K562 (cell line): Measurements from ENCODE around the gene HGS. TPM values are rescaled to one million over a fixed set of nuclear protein-coding genes. Genes with fewer than 3 reads are reported as not detected.

Source experiments
- BMI1 ChIP-seq: fragments of 150-350 bp; IDR thresholded peaks from 2 replicates; pipeline ENCODE4 v1.6.1; 2014; ENCODE audit warnings: low read length
- CBX8 ChIP-seq: fragments of 200-600 bp; sonication (generic); IDR thresholded peaks from 2 replicates; pipeline ENCODE4 v1.6.1; 2012; ENCODE audit warnings: borderline replicate concordance, mixed run types, low read depth, mild to moderate bottlenecking, moderate library complexity, mixed read lengths, low read length, control low read depth, inconsistent platforms; ENCODE audit not compliant: poor library complexity, severe bottlenecking; ENCODE audit errors: extremely low read depth
- HDAC8 ChIP-seq: fragments of 450-650 bp; IDR thresholded peaks from 2 replicates; pipeline ENCODE4 v1.6.1; 2016; ENCODE audit warnings: mild to moderate bottlenecking, missing genetic modification characterization, moderate library complexity, missing compliant biosample characterization
- IRF1 ChIP-seq: sonication (generic); formaldehyde crosslinking; IDR thresholded peaks from 2 replicates; pipeline ENCODE4 v1.8.0; 2022; ENCODE audit warnings: missing genetic modification reagents, mild to moderate bottlenecking, borderline replicate concordance
- JUNB ChIP-seq: fragments of 450-650 bp; formaldehyde crosslinking; conservative IDR thresholded peaks from 2 replicates; pipeline ENCODE4 v1.4.0; 2020; ENCODE audit warnings: mild to moderate bottlenecking
- MAFF ChIP-seq: IDR thresholded peaks from 2 replicates; pipeline ENCODE4 v1.6.1; 2012; ENCODE audit warnings: low read length, improper control_type of control experiment
- PBX2 ChIP-seq, 2 experiments: IDR thresholded peaks in 1 of 2; conservative IDR thresholded peaks in 1 of 2; 2 replicates each; pipeline ENCODE4 v1.6.1; 2016; ENCODE audit warnings: low read depth in 2 of 2, mild to moderate bottlenecking in 1 of 2, missing compliant biosample characterization in 1 of 2, missing genetic modification characterization in 1 of 2, moderate library complexity in 1 of 2
- RBM39 ChIP-seq: fragments of 200-400 bp; formaldehyde crosslinking; optimal IDR thresholded peaks from 2 replicates; pipeline ENCODE3; 2018; ENCODE audit warnings: low read depth, low read length
- RNF219 ChIP-seq: fragments of 250-450 bp; sonication (Bioruptor Pico); IDR thresholded peaks from 2 replicates; pipeline ENCODE4 v1.5.0; 2022; ENCODE audit warnings: mild to moderate bottlenecking
- SAFB ChIP-seq: fragments of 200-400 bp; formaldehyde crosslinking; IDR thresholded peaks from 2 replicates; pipeline ENCODE4 v1.6.1; 2017; ENCODE audit warnings: low read depth, low read length, borderline replicate concordance
- TEAD4 ChIP-seq, 2 experiments: sonication (generic) in 1 of 2; formaldehyde crosslinking in 1 of 2; IDR thresholded peaks; 2 replicates each; pipeline versions ENCODE4 v1.6.1 to v1.8.0; 2012 to 2022; ENCODE audit warnings: borderline replicate concordance in 1 of 2, inconsistent platforms in 1 of 2, low read length in 1 of 2, mild to moderate bottlenecking in 1 of 2, missing genetic modification reagents in 1 of 2
- ZBED1 ChIP-seq: IDR thresholded peaks from 2 replicates; pipeline ENCODE4 v1.6.1; 2014
- polyA plus RNA-seq, 8 experiments: library from polyadenylated mRNA; depleted of rRNA in 4 of 8; stranded (reverse) in 5 of 8; unstranded in 3 of 8; fragments of >200 nt; fragmentation: Nextera tagmentation in 2 of 8; fragmentation: Illumina TruSeq in 1 of 8; extraction: Ambion mirVana in 2 of 8; extraction: Trizol in 1 of 8; gene quantifications; 2 replicates each; pipeline versions ENCODE4 v1.2.1 to v1.2.3, GENCODE V29; 2011 to 2014; ENCODE audit warnings: inconsistent platforms in 1 of 8, missing spikeins in 1 of 8
- total RNA-seq, 7 experiments: library from RNA; depleted of rRNA in 6 of 7; stranded (reverse); fragments of >200 nt in 6 of 7; fragmentation: Illumina TruSeq in 2 of 7; extraction: Trizol in 2 of 7; gene quantifications; 2 replicates each; pipeline versions ENCODE4 v1.2.1 to v1.2.3, GENCODE V29; 2011 to 2021; ENCODE audit warnings: low replicate concordance in 1 of 7
- TF ChIP-seq, protein P1 (sequence below): fragments of 250-450 bp; sonication (Bioruptor Pico); IDR thresholded peaks from 2 replicates; pipeline ENCODE4 v1.4.0; 2020; ENCODE audit warnings: mild to moderate bottlenecking, moderate library complexity
- TF ChIP-seq, protein P2 (sequence below): fragments of 250-450 bp; sonication (Bioruptor Pico); IDR thresholded peaks from 2 replicates; pipeline ENCODE4 v1.8.0; 2021; ENCODE audit warnings: mild to moderate bottlenecking, moderate library complexity
- TF ChIP-seq, protein P3 (sequence below): fragments of 450-650 bp; IDR thresholded peaks from 2 replicates; pipeline ENCODE4 v1.6.1; 2017; ENCODE audit warnings: mild to moderate bottlenecking, moderate library complexity

HGS gene
- total and polyA plus RNA-seq, 9 of the 15 experiments (the other 6 are each of a cell fraction or from before 2014, with no cell fraction given) = 3.9 to 176 (median 77.1) TPM

DNA sequence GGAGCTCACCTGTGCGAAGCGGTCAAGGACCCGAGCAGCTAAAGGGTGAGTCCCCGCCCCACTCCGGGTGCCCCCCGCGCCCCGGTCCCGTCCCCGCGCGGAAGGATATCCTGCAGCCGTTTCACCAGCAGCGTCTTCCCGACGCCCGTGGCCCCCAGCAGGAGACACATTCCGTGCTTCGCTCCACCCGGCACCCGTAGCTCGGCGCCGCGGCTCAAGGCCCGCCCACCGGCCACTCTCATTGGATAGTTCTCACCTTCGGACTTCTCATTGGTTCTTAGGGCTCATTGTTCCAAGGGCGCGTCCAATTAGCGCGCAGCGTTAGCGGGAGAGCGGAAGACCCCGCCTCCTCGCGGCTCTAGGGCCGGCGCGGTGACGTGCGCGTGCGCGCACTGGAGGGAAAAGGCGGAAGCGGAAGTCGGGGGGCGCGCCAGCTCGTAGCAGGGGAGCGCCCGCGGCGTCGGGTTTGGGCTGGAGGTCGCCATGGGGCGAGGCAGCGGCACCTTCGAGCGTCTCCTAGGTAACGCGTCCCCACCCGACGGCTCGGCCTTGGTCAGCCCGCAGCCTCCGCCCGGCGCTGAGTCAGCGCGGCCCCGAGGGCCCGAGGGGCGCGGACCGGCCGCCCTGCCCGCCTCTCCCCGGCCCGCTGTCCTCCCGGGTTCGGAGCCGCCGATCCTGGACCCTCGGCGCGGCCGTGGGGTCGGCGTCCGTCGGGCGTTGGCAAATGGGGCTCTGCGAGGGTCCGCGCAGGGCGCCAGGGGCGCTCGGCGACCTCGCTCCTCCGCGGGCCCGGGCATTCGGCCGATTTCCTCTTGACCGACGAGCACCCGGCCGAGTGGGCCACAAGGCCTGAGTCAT lies at the start of gene HGS, which contains the start of gene ARL16 (continued):
- TF ChIP-seq CBX8 (no peak), BMI1 (no peak), RBM39 (no peak), JUNB (CRISPR knock-in tag) (no peak), HDAC8 (no peak), PBX2 (CRISPR knock-in tag; IDR thresholded peaks at IDR 0.05; ENCODE audit: low read depth) (no peak), PBX2 (tag; conservative IDR thresholded peaks at IDR 0.05; ENCODE audit: low read depth) (no peak), SAFB (no peak), RNF219 (CRISPR knock-in tag) (no peak), ZBED1 (no peak), TEAD4 (IDR thresholded peaks at IDR 0.05; ENCODE audit: low read length) (peak; percentile 70), TEAD4 (CRISPR knock-in tag; IDR thresholded peaks at IDR 0.05; ENCODE audit: borderline replicate concordance) (no peak), IRF1 (CRISPR knock-in tag) (no peak), MAFF (no peak)
- TF ChIP-seq, protein P1, sequence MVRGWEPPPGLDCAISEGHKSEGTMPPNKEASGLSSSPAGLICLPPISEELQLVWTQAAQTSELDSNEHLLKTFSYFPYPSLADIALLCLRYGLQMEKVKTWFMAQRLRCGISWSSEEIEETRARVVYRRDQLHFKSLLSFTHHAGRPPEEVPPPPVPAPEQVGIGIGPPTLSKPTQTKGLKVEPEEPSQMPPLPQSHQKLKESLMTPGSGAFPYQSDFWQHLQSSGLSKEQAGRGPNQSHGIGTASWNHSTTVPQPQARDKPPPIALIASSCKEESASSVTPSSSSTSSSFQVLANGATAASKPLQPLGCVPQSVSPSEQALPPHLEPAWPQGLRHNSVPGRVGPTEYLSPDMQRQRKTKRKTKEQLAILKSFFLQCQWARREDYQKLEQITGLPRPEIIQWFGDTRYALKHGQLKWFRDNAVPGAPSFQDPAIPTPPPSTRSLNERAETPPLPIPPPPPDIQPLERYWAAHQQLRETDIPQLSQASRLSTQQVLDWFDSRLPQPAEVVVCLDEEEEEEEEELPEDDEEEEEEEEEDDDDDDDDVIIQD (CRISPR knock-in tag) = no peak
- TF ChIP-seq, protein P2, sequence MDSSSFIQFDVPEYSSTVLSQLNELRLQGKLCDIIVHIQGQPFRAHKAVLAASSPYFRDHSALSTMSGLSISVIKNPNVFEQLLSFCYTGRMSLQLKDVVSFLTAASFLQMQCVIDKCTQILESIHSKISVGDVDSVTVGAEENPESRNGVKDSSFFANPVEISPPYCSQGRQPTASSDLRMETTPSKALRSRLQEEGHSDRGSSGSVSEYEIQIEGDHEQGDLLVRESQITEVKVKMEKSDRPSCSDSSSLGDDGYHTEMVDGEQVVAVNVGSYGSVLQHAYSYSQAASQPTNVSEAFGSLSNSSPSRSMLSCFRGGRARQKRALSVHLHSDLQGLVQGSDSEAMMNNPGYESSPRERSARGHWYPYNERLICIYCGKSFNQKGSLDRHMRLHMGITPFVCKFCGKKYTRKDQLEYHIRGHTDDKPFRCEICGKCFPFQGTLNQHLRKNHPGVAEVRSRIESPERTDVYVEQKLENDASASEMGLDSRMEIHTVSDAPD = no peak
- TF ChIP-seq, protein P3, sequence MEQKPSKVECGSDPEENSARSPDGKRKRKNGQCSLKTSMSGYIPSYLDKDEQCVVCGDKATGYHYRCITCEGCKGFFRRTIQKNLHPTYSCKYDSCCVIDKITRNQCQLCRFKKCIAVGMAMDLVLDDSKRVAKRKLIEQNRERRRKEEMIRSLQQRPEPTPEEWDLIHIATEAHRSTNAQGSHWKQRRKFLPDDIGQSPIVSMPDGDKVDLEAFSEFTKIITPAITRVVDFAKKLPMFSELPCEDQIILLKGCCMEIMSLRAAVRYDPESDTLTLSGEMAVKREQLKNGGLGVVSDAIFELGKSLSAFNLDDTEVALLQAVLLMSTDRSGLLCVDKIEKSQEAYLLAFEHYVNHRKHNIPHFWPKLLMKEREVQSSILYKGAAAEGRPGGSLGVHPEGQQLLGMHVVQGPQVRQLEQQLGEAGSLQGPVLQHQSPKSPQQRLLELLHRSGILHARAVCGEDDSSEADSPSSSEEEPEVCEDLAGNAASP = no peak
